Smooth muscle cell (in vitro differentiated cells): ENCODE measurements around the gene GREM1. TPM values are rescaled to one million over a fixed set of nuclear protein-coding genes. Genes with fewer than 3 reads are reported as not detected.

Experiments used
- DNase-seq: peaks from one replicate; lab custom pipeline; 2025; ENCODE audit not compliant: unreplicated experiment; lab: John Stamatoyannopoulos, UW
- H2AFZ ChIP-seq: fragments of 200-600 bp; sonication (generic); 2 replicates; pipeline ENCODE4 v1.6.0; 2016; ENCODE audit warnings: antibody characterized with exemption, low read depth, mild to moderate bottlenecking
- H3F3A ChIP-seq: fragments of 200-600 bp; sonication (generic); 2 replicates; pipeline ENCODE4 v1.6.0; 2017; ENCODE audit warnings: antibody characterized with exemption, low read depth
- H3K27ac ChIP-seq: fragments of 200-600 bp; sonication (generic); 2 replicates; pipeline ENCODE4 v1.5.1; 2016; ENCODE audit warnings: low read depth, mild to moderate bottlenecking
- H3K27me3 ChIP-seq: fragments of 200-600 bp; sonication (generic); 2 replicates; pipeline ENCODE4 v1.6.1; 2016; ENCODE audit warnings: low read depth, mild to moderate bottlenecking
- H3K36me3 ChIP-seq: fragments of 200-600 bp; sonication (generic); 2 replicates; pipeline ENCODE4 v1.5.1; 2016; ENCODE audit warnings: low read depth
- H3K4me1 ChIP-seq: fragments of 200-600 bp; sonication (generic); 2 replicates; pipeline ENCODE4 v1.5.1; 2016; ENCODE audit warnings: low read depth
- H3K4me2 ChIP-seq: fragments of 200-600 bp; sonication (generic); 2 replicates; pipeline ENCODE4 v1.6.0; 2016; ENCODE audit warnings: mild to moderate bottlenecking
- H3K4me3 ChIP-seq: fragments of 200-600 bp; sonication (generic); 2 replicates; pipeline ENCODE4 v1.5.1; 2016; ENCODE audit warnings: mild to moderate bottlenecking
- H3K79me2 ChIP-seq: fragments of 200-600 bp; sonication (generic); 2 replicates; pipeline ENCODE4 v1.6.0; 2016; ENCODE audit warnings: low read depth, mild to moderate bottlenecking
- H3K9ac ChIP-seq: fragments of 200-600 bp; sonication (generic); 2 replicates; pipeline ENCODE4 v1.6.0; 2016; ENCODE audit warnings: low read depth
- H3K9me3 ChIP-seq: fragments of 200-600 bp; sonication (generic); replicated peaks from 2 replicates; pipeline ENCODE4 v1.5.1; 2016; ENCODE audit warnings: low read depth
- H4K20me1 ChIP-seq: fragments of 200-600 bp; sonication (generic); 2 replicates; pipeline ENCODE4 v1.6.0; 2016; ENCODE audit warnings: low read depth
- CTCF ChIP-seq: fragments of 200-600 bp; sonication (generic); IDR thresholded peaks from 2 replicates; pipeline ENCODE4 v1.5.1; 2017; ENCODE audit warnings: borderline replicate concordance, mild to moderate bottlenecking, antibody characterized with exemption; ENCODE audit not compliant: insufficient read depth, poor library complexity, severe bottlenecking
- WGBS: methylation state at CpG from one replicate; pipeline ENCODE4 v1.1.7; 2016; ENCODE audit warnings: low lambda C conversion rate; 5-methylcytosine and 5-hydroxymethylcytosine counted together
- polyA plus RNA-seq: library from polyadenylated mRNA; unstranded; fragments of >200 nt; fragmentation: Nextera tagmentation; extraction: Ambion mirVana; gene quantifications from 2 replicates; pipeline ENCODE4 v1.2.1, GENCODE V29; 2016
- total RNA-seq: library from RNA; depleted of rRNA; stranded (reverse); fragments of >200 nt; gene quantifications from 2 replicates; pipeline ENCODE4 v1.2.3, GENCODE V29; 2014

The GREM1 gene
- total and polyA plus RNA-seq, 2 experiments from 2014 or later, result 57.4 to 80.1 TPM

- WGBS, result 79% methylated on average over 10 of the region's 10 CpGs
- H3K4me1 ChIP-seq, result peaks cover 8% of the 10 kb centered on the region
- DNase-seq, result no peak
- H3K27me3 ChIP-seq, result no peaks in the 10 kb centered on the region
- TF ChIP-seq CTCF, result no peak
- H4K20me1 ChIP-seq, result no peaks in the 10 kb centered on the region
- peaks cover 2% of the 10 kb centered on the region for H3K36me3 ChIP-seq
- no peak overlapping the region for H3K9ac ChIP-seq
- H3K79me2 ChIP-seq, result peaks cover 4% of the 10 kb centered on the region
- no peaks in the 10 kb centered on the region for H3K9me3 ChIP-seq
- H2AFZ ChIP-seq, result peak overlapping the region; percentile 27
- H3K4me2 ChIP-seq, result peak overlapping the region; percentile 11
- H3F3A ChIP-seq, result peaks cover 4% of the 10 kb centered on the region
- peak overlapping the region; percentile 63 for H3K27ac ChIP-seq
- H3K4me3 ChIP-seq, result no peak overlapping the region
Measured at GRCh38 chr15:32729700-32730395, 12.0 kb downstream of the GREM1 start.

- Histone ChIP-seq H3K27ac (peak overlapping the region; percentile 63), H3K4me2 (peak overlapping the region; percentile 11), H3K4me1 (peaks cover 8% of the 10 kb centered on the region), H3K79me2 (peaks cover 4% of the 10 kb centered on the region), H3K4me3 (no peak overlapping the region), H3K27me3 (no peaks in the 10 kb centered on the region), H3F3A (peaks cover 4% of the 10 kb centered on the region), H3K36me3 (peaks cover 2% of the 10 kb centered on the region), H4K20me1 (no peaks in the 10 kb centered on the region), H2AFZ (no peak overlapping the region), H3K9ac (no peak overlapping the region), H3K9me3 (no peaks in the 10 kb centered on the region)
- WGBS, result 62% methylated on average over 27 of the region's 27 CpGs
- DNase-seq, result no peak
- TF ChIP-seq CTCF, result no peak
Measured at GRCh38 chr15:32730677-32731654, 13.2 kb downstream of the GREM1 start.

- Histone ChIP-seq H3K9ac (no peak overlapping the region), H3K27me3 (no peaks in the 10 kb centered on the region), H3K79me2 (peaks cover 4% of the 10 kb centered on the region), H3K4me3 (no peak overlapping the region), H3K4me1 (peaks cover 8% of the 10 kb centered on the region), H3K9me3 (no peaks in the 10 kb centered on the region), H3F3A (peaks cover 4% of the 10 kb centered on the region), H3K4me2 (no peak overlapping the region), H3K36me3 (peaks cover 2% of the 10 kb centered on the region), H4K20me1 (no peaks in the 10 kb centered on the region), H2AFZ (no peak overlapping the region), H3K27ac (no peak overlapping the region)
- DNase-seq, result no peak
- 89% methylated on average over 6 of the region's 6 CpGs for WGBS
- no peak for TF ChIP-seq CTCF
Measured at GRCh38 chr15:32732574-32733157, 14.9 kb downstream of the GREM1 start.
